Parathyroid adenoma (tissue), 2 donors: ENCODE measurements around the gene SLC2A11.

Experiments
- H2AFZ ChIP-seq: fragments of 300-600 bp; sonication (generic); one replicate; pipeline ENCODE4 v1.7.0; 2017; ENCODE audit warnings: antibody characterized with exemption, mild to moderate bottlenecking
- H3K27ac ChIP-seq: fragments of 300-600 bp; sonication (generic); one replicate; pipeline ENCODE4 v1.7.0; 2017
- H3K27me3 ChIP-seq: fragments of 300-600 bp; sonication (generic); one replicate; pipeline ENCODE4 v1.7.0; 2017; ENCODE audit warnings: low read length; ENCODE audit not compliant: control insufficient read depth, insufficient read depth
- H3K36me3 ChIP-seq: fragments of 300-600 bp; sonication (generic); one replicate; pipeline ENCODE4 v1.7.0; 2017; ENCODE audit warnings: low read length; ENCODE audit not compliant: control insufficient read depth, insufficient read depth
- H3K4me1 ChIP-seq: fragments of 300-600 bp; sonication (generic); one replicate; pipeline ENCODE4 v1.7.0; 2017; ENCODE audit warnings: control low read depth
- H3K4me2 ChIP-seq: fragments of 300-600 bp; sonication (generic); one replicate; pipeline ENCODE4 v1.7.0; 2017; ENCODE audit warnings: low read length
- H3K4me3 ChIP-seq: fragments of 300-600 bp; sonication (generic); one replicate; pipeline ENCODE4 v1.7.0; 2017; ENCODE audit warnings: low read depth, low read length
- H3K79me2 ChIP-seq: fragments of 300-600 bp; sonication (generic); one replicate; pipeline ENCODE4 v1.7.0; 2017; ENCODE audit warnings: control low read depth
- H3K9ac ChIP-seq: fragments of 300-600 bp; sonication (generic); one replicate; pipeline ENCODE4 v1.7.0; 2017; ENCODE audit warnings: mild to moderate bottlenecking
- H3K9me3 ChIP-seq: fragments of 300-600 bp; sonication (generic); one replicate; pipeline ENCODE4 v1.7.0; 2017; ENCODE audit warnings: low read length; ENCODE audit not compliant: control insufficient read depth
- CTCF ChIP-seq: fragments of 300-600 bp; sonication (generic); IDR thresholded peaks from one replicate; pipeline ENCODE4 v1.7.0; 2017; ENCODE audit warnings: antibody characterized with exemption, mild to moderate bottlenecking
- donor health status: primary hyperparathyroidism.

SLC2A11 gene

DNA sequence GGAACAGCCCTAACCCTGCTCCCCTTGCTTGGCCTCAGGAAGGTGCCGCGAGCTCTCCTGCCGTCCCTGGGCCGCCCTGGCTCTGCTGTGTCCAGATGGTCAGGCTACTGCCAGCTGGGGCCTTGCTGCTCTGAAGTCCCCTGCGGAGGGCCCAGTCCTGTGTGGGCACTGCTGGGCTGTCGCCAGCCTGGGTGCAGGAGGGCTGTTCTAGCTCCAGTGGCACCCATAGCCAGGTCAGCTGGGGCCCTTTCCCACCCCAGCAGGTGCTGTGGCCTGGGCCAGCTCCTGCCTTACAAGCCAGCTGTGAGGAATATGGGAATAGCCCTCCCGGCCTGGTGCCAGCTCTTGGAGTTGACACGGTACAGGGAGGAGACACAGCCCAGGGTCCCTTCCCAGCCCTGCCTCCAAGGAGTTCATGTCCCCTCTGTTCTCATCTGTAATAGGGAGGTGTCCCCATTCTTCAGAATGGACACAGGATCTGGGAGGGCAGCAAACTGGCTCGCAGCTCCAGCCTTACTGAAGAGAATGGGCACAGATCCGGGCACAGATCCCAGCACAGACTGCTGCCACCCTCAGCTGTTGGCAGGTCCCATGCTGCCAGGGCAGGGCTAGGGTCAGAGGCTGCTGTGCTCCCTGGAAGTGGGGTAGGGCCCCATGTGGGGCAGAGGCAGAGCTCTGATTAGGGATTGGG is 22.7 kb upstream of the SLC2A11 start:
- no peak overlapping the region for H3K9ac ChIP-seq
- no peaks in the 10 kb centered on the region for H3K27me3 ChIP-seq
- H3K4me2 ChIP-seq = no peak overlapping the region
- no peak overlapping the region for H3K4me3 ChIP-seq
- no peaks in the 10 kb centered on the region for H3K9me3 ChIP-seq
- H3K4me1 ChIP-seq = no peaks in the 10 kb centered on the region
- TF ChIP-seq CTCF = no peak
- H2AFZ ChIP-seq = no peak overlapping the region
- no peaks in the 10 kb centered on the region for H3K79me2 ChIP-seq
- H3K27ac ChIP-seq = no peak overlapping the region
- no peaks in the 10 kb centered on the region for H3K36me3 ChIP-seq

DNA sequence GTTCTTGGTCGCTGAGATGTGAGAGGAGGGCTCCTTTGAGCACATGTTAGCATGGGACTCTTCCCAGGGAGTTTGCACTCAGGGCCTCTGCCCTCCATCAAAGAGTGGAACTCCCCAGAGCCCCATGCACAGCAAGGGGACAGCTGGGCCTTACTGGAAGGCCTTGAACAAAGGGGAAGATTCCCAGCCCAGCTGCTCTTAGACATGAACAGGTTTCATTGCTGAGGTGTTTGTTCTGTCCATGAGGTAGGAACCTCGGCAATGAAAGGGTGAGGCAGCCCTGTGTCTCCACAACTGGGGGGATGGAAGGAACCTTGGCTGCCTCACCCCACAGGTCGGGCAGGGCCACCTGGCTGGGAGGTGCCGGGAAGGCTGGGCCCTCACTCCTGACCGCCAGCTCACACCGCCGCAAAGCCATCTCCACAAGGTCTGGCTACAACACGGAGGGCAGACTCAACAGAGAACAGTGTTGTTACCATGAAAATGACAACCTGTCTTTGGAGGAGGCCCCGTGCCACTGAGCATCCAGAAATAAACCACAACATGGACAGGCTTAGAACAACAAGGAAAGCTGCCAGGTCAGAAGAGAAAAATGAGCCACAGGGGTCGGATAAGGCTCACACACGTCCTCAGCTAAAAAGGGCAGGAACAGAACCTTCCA is 22.1 kb upstream of the SLC2A11 start:
- Histone ChIP-seq H3K9me3 (no peaks in the 10 kb centered on the region), H3K27me3 (no peaks in the 10 kb centered on the region), H3K4me2 (no peak overlapping the region), H3K27ac (no peak overlapping the region), H3K4me3 (no peak overlapping the region), H3K9ac (no peak overlapping the region), H2AFZ (no peak overlapping the region), H3K79me2 (no peaks in the 10 kb centered on the region), H3K36me3 (no peaks in the 10 kb centered on the region), H3K4me1 (no peaks in the 10 kb centered on the region)
- TF ChIP-seq CTCF = no peak

- Histone ChIP-seq H3K4me3 (no peak overlapping the region), H3K27ac (no peak overlapping the region), H3K4me1 (no peaks in the 10 kb centered on the region), H3K9ac (no peak overlapping the region), H3K79me2 (no peaks in the 10 kb centered on the region), H2AFZ (no peak overlapping the region), H3K36me3 (no peaks in the 10 kb centered on the region), H3K27me3 (no peaks in the 10 kb centered on the region), H3K4me2 (no peak overlapping the region), H3K9me3 (no peaks in the 10 kb centered on the region)
- no peak for TF ChIP-seq CTCF
Measured at GRCh38 chr22:23836281-23836680, 21.4 kb upstream of the SLC2A11 start.

DNA sequence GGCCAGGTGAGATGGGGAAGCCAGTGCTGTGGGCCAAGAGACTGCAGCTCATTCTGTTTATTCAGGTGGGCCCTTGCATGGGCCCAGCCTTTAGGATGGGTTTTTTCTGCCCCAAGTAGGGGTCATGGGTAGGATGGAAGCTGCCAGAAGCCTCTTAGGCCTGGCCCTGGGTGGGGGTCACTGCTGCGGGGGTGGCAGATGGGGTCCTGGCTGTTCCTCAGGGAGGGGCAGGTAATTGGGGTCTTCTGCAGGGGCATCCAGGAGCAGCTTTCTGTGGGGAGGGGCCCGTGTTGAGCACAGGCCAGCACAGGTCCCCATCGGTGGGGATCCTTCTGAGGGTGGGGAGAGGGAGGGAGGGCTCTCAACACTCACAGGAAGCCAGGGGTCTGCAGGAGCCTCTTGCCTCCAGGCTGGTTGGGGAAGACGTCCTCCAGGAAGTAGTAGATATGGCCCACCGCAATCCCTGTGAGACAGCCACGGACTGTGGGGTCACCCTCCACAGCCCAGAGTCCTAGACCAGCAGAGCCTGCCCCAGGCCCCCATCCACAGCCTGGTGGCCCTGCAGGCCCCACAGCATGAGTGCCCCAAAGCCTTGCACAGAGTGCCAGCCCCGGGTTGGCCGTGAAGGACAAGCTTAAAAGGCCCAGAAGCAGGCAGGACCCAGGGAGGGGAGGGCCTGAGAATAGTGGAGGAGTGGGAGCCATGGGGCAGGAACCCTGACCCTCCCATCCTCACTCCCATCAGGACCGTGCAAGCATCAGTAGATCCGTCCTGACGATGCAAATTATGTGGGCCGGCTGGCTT is 20.8 kb upstream of the SLC2A11 start:
- Histone ChIP-seq H3K36me3 (no peaks in the 10 kb centered on the region), H3K9me3 (no peaks in the 10 kb centered on the region), H3K79me2 (no peaks in the 10 kb centered on the region), H3K4me2 (no peak overlapping the region), H3K27me3 (no peaks in the 10 kb centered on the region), H3K4me3 (no peak overlapping the region), H2AFZ (no peak overlapping the region), H3K9ac (no peak overlapping the region), H3K4me1 (no peaks in the 10 kb centered on the region), H3K27ac (no peak overlapping the region)
- no peak for TF ChIP-seq CTCF
